Peyer's patch (tissue), 4 donors: ENCODE data around the gene CACNA2D1.

Experiments used
- CTCF ChIP-seq, 6 experiments: fragments of 450-650 bp in 4 of 6; fragments of 200-600 bp in 2 of 6; sonication (generic) in 1 of 6; IDR thresholded peaks; one replicate each; pipeline ENCODE4 v1.5.1; 2017 to 2019; ENCODE audit warnings: antibody characterized with exemption in 6 of 6, mild to moderate bottlenecking in 3 of 6, moderate library complexity in 1 of 6
- POLR2A ChIP-seq, 2 donors: fragments of 450-650 bp; IDR thresholded peaks; one replicate each; pipeline ENCODE4 v1.5.1; 2017; ENCODE audit warnings: antibody characterized with exemption in 2 of 2, mild to moderate bottlenecking in 2 of 2, moderate library complexity in 2 of 2

- TF ChIP-seq CTCF (IDR thresholded peaks at IDR 0.05) (no peak), POLR2A (IDR thresholded peaks at IDR 0.05) (no peak)
Observed at GRCh38 chr7:82359426-82359825, 84.2 kb downstream of the CACNA2D1 start.
